Subcutaneous abdominal adipose tissue (tissue), 5 donors: ENCODE measurements around the gene RSL24D1.
"Not testable (repeated sequence)": the region's sequence is repeated elsewhere in the genome, so short reads cannot be mapped to it uniquely, and the experiment has no call there.

Experiments used
- H3K27ac ChIP-seq: one replicate; pipeline ENCODE4 v1.7.0; 2013; ENCODE audit warnings: low read depth, mild to moderate bottlenecking, inconsistent platforms, low read length, moderate library complexity
- H3K27me3 ChIP-seq, 5 donors: one replicate each; pipeline ENCODE4 v1.7.0; 2013; ENCODE audit warnings: low read length in 5 of 5, inconsistent platforms in 1 of 5; ENCODE audit not compliant: control insufficient read depth in 5 of 5, insufficient read depth in 4 of 5
- H3K36me3 ChIP-seq, 5 donors: one replicate each; pipeline ENCODE4 v1.7.0; 2013; ENCODE audit warnings: low read length in 5 of 5; ENCODE audit not compliant: control insufficient read depth in 5 of 5, insufficient read depth in 5 of 5
- H3K4me1 ChIP-seq, 5 donors: one replicate each; pipeline ENCODE4 v1.7.0; 2013; ENCODE audit warnings: low read length in 5 of 5, mild to moderate bottlenecking in 3 of 5, moderate library complexity in 1 of 5; ENCODE audit not compliant: control insufficient read depth in 5 of 5, insufficient read depth in 5 of 5
- H3K4me3 ChIP-seq, 5 donors: one replicate each; pipeline ENCODE4 v1.7.0; 2013; ENCODE audit warnings: low read length in 5 of 5, low read depth in 1 of 5
- H3K9ac ChIP-seq, 5 donors: one replicate each; pipeline ENCODE4 v1.7.0; 2013; ENCODE audit warnings: low read length in 5 of 5, mild to moderate bottlenecking in 4 of 5, moderate library complexity in 3 of 5
- H3K9me3 ChIP-seq, 5 donors: one replicate each; pipeline ENCODE4 v1.7.0; 2013; ENCODE audit warnings: low read length in 5 of 5; ENCODE audit not compliant: control insufficient read depth in 5 of 5
- donor health status: healthy.
- donor health status: healthy.
- donor health status: healthy.
- donor health status: healthy.
- donor health status: healthy.

RSL24D1 gene

GRCh38 chr15:55183679-55184078 is 13.1 kb downstream of the RSL24D1 start:
- Histone ChIP-seq H3K36me3 (peaks cover 48 to 64% (median 60%) of the 10 kb centered on the region in 5 donors), H3K9ac (no peak overlapping the region), H3K27ac (no peak overlapping the region), H3K4me3 (no peak overlapping the region), H3K27me3 (no peaks in the 10 kb centered on the region), H3K4me1 (no peaks in the 10 kb centered on the region), H3K9me3 (no peaks in the 10 kb centered on the region)

- Histone ChIP-seq H3K9ac (no peak overlapping the region), H3K27me3 (no peaks in the 10 kb centered on the region), H3K9me3 (no peaks in the 10 kb centered on the region), H3K4me3 (no peak overlapping the region), H3K4me1 (no peaks in the 10 kb centered on the region), H3K36me3 (peaks cover 39 to 56% (median 49%) of the 10 kb centered on the region in 5 donors), H3K27ac (no peak overlapping the region)
These were observed 17.6 kb downstream of the RSL24D1 start for GRCh38 chr15:55179141-55179540.

- Histone ChIP-seq H3K36me3 (peaks cover 0 to 2% (median 0%) of the 10 kb centered on the region in 5 donors), H3K9me3 (no peaks in the 10 kb centered on the region), H3K27me3 (no peaks in the 10 kb centered on the region), H3K9ac (no peak overlapping the region), H3K4me1 (no peaks in the 10 kb centered on the region), H3K4me3 (no peak overlapping the region), H3K27ac (no peak overlapping the region)
These were observed 26.4 kb downstream of the RSL24D1 start for GRCh38 chr15:55170361-55170760.

- Histone ChIP-seq H3K9ac (no peak overlapping the region), H3K9me3 (no peaks in the 10 kb centered on the region), H3K4me1 (no peaks in the 10 kb centered on the region), H3K27ac (no peak overlapping the region), H3K4me3 (no peak overlapping the region), H3K27me3 (no peaks in the 10 kb centered on the region), H3K36me3 (no peaks in the 10 kb centered on the region)
These were observed 28.3 kb downstream of the RSL24D1 start for GRCh38 chr15:55168350-55168974.

GRCh38 chr15:55164284-55164683 is 32.5 kb downstream of the RSL24D1 start:
- H3K9me3 ChIP-seq, result no peaks in the 10 kb centered on the region
- H3K4me1 ChIP-seq, result no peaks in the 10 kb centered on the region
- no peak overlapping the region for H3K9ac ChIP-seq
- no peaks in the 10 kb centered on the region for H3K27me3 ChIP-seq
- H3K4me3 ChIP-seq, result no peak overlapping the region
- H3K36me3 ChIP-seq, result no peaks in the 10 kb centered on the region
- no peak overlapping the region for H3K27ac ChIP-seq

GRCh38 chr15:55151631-55152030 is 45.1 kb downstream of the RSL24D1 start:
- H3K27me3 ChIP-seq, result no peaks in the 10 kb centered on the region
- no peak overlapping the region for H3K27ac ChIP-seq
- H3K9ac ChIP-seq, result no peak overlapping the region
- H3K9me3 ChIP-seq, result no peaks in the 10 kb centered on the region
- H3K4me3 ChIP-seq, result no peak overlapping the region
- no peaks in the 10 kb centered on the region for H3K4me1 ChIP-seq
- no peaks in the 10 kb centered on the region for H3K36me3 ChIP-seq

- not testable (repeated sequence) for H3K27me3 ChIP-seq
These were observed 53.6 kb downstream of the RSL24D1 start for GRCh38 chr15:55143132-55143531.

GRCh38 chr15:55133972-55134371 is 62.8 kb downstream of the RSL24D1 start:
- Histone ChIP-seq H3K4me3 (no peak overlapping the region), H3K27ac (no peak overlapping the region), H3K9me3 (peaks cover 0 to 17% (median 11%) of the 10 kb centered on the region in 5 donors), H3K36me3 (no peaks in the 10 kb centered on the region), H3K4me1 (no peaks in the 10 kb centered on the region), H3K27me3 (no peaks in the 10 kb centered on the region), H3K9ac (no peak overlapping the region)

More at GRCh38 chr15:55143132-55143531, 53.6 kb downstream of the RSL24D1 start:
- peaks cover 0 to 13% (median 3%) of the 10 kb centered on the region in 5 donors for H3K9me3 ChIP-seq
- H3K27ac ChIP-seq, H3K36me3 ChIP-seq, H3K4me3 ChIP-seq, H3K9ac ChIP-seq, H3K4me1 ChIP-seq: not testable (repeated sequence)

- no peak overlapping the region for H3K9ac ChIP-seq
- H3K27me3 ChIP-seq, result no peaks in the 10 kb centered on the region
- H3K9me3 ChIP-seq, result peaks cover 0 to 17% (median 11%) of the 10 kb centered on the region in 5 donors
- H3K27ac ChIP-seq, result no peak overlapping the region
- no peaks in the 10 kb centered on the region for H3K4me1 ChIP-seq
- no peak overlapping the region for H3K4me3 ChIP-seq
- H3K36me3 ChIP-seq, result no peaks in the 10 kb centered on the region
These were observed 64.1 kb downstream of the RSL24D1 start for GRCh38 chr15:55132672-55133071.
